Fibroblast of upper back skin (primary cell): ENCODE results near the gene AK4.
A peak's percentile ranks its signal among the peaks of the same experiment; 100 is the strongest.

Source experiments
- DNase-seq: peaks from one replicate; pipeline ENCODE4 v3.0.0-alpha.2; 2013

Gene AK4

GRCh38 chr1:65279070-65279779 is 131.2 kb downstream of the AK4 start:
- DNase-seq, result peak; percentile 32
